HepG2 (cell line): Measurements from ENCODE around the gene SPPL3. TPM values are rescaled to one million over a fixed set of nuclear protein-coding genes. Genes with fewer than 3 reads are reported as not detected.

Experiments
- ATAC-seq: fragments of 200-7000 bp; cut with Tn5 transposase; 3 replicates; pipeline ENCODE4 v1.9.1; 2020; ENCODE audit warnings: mild to moderate bottlenecking, moderate library complexity
- BruUV-seq: library from RNA; stranded (reverse); fragments of 400-500 nt; replicated peaks from 2 replicates; lab custom pipeline; 2021; lab: Mats Ljungman, UMichigan
- CTCF ChIA-PET: fragments of 300-600 bp; formaldehyde crosslinking; extraction: SDS; loops from one replicate; lab custom pipeline; 2021; ENCODE audit warnings: low total read pairs, inconsistent platforms, low intra/inter-chr PET ratio; lab: Yijun Ruan, JAX
- POLR2A ChIA-PET: fragments of 350-600 bp; sonication (Branson Sonifier 250); formaldehyde crosslinking; loops from one replicate; lab custom pipeline; 2020; ENCODE audit warnings: antibody characterized with exemption, inconsistent platforms; lab: Yijun Ruan, JAX
- DNase-seq: peaks from one replicate; pipeline ENCODE4 v3.0.0-alpha.2; 2015; ENCODE audit warnings: low spot score
- FAIRE-seq: peaks from 3 replicates; lab custom pipeline; 2011; peaks lifted over from hg19 to GRCh38; lab: Jason Lieb, UNC
- H2AFZ ChIP-seq: one replicate; pipeline ENCODE4 v1.6.1; 2011; ENCODE audit warnings: low read length, inconsistent platforms
- H3K27ac ChIP-seq: fragments of 300-600 bp; 3 replicates; pipeline ENCODE4 v1.8.0; 2011; ENCODE audit warnings: mixed run types, mild to moderate bottlenecking, mixed read lengths, low read length, inconsistent platforms; ENCODE audit not compliant: insufficient read depth; ENCODE audit errors: extremely low read length
- H3K27me3 ChIP-seq, 2 experiments: fragments of 200-600 bp in 1 of 2; 2 replicates in 1 of 2; 3 replicates in 1 of 2; pipeline versions ENCODE4 v1.6.0 to v1.8.0; 2011; ENCODE audit warnings: low read length in 2 of 2, mild to moderate bottlenecking in 2 of 2, moderate library complexity in 2 of 2, inconsistent platforms in 1 of 2; ENCODE audit not compliant: insufficient read depth in 2 of 2, control insufficient read depth in 1 of 2
- H3K36me3 ChIP-seq, 2 experiments: fragments of 200-600 bp in 1 of 2; replicated peaks in 1 of 2; 2 replicates in 1 of 2; 3 replicates in 1 of 2; pipeline versions ENCODE4 v1.5.1 to v1.8.0; 2011; ENCODE audit warnings: low read length in 2 of 2, inconsistent platforms in 1 of 2; ENCODE audit not compliant: insufficient read depth in 2 of 2, control insufficient read depth in 1 of 2
- H3K4me1 ChIP-seq: 2 replicates; pipeline ENCODE4 v1.5.1; 2012; ENCODE audit warnings: low read length, inconsistent platforms; ENCODE audit not compliant: insufficient read depth
- H3K4me2 ChIP-seq: 2 replicates; pipeline ENCODE4 v1.6.0; 2011; ENCODE audit warnings: low read depth, low read length, inconsistent platforms
- H3K4me3 ChIP-seq, 3 experiments: fragments of 200-600 bp in 1 of 3; sonication (generic), shearing (Covaris generic) in 1 of 3; replicated peaks in 1 of 3; 2 replicates each; pipeline ENCODE4 v1.5.1; 2011 to 2016; ENCODE audit warnings: low read length in 3 of 3, inconsistent platforms in 2 of 3, low read depth in 2 of 3, mild to moderate bottlenecking in 2 of 3, control low read depth in 1 of 3, mixed read lengths in 1 of 3; ENCODE audit not compliant: insufficient read depth in 1 of 3
- H3K79me2 ChIP-seq: one replicate; pipeline ENCODE4 v1.6.1; 2011; ENCODE audit warnings: low read length, inconsistent platforms; ENCODE audit not compliant: insufficient read depth
- H3K9ac ChIP-seq: 2 replicates; pipeline ENCODE4 v1.6.0; 2011; ENCODE audit warnings: mild to moderate bottlenecking, low read depth, low read length, inconsistent platforms; ENCODE audit not compliant: insufficient read depth
- H3K9me3 ChIP-seq: 2 replicates; pipeline ENCODE4 v1.5.1; 2012; ENCODE audit warnings: mild to moderate bottlenecking, low read length
- H4K20me1 ChIP-seq: 2 replicates; pipeline ENCODE4 v1.6.0; 2011; ENCODE audit warnings: inconsistent platforms, mild to moderate bottlenecking, low read length, moderate library complexity; ENCODE audit not compliant: insufficient read depth
- E2F1 ChIP-seq: sonication (generic); formaldehyde crosslinking; IDR thresholded peaks from 2 replicates; pipeline ENCODE4 v1.5.0; 2020; ENCODE audit warnings: missing genetic modification reagents
- GPN1 ChIP-seq: sonication (generic); formaldehyde crosslinking; IDR thresholded peaks from 2 replicates; pipeline ENCODE4 v1.5.1; 2020; ENCODE audit warnings: missing genetic modification reagents, borderline replicate concordance
- KDM5B ChIP-seq: sonication (generic); formaldehyde crosslinking; IDR thresholded peaks from 2 replicates; pipeline ENCODE4 v1.4.0; 2020; ENCODE audit warnings: missing genetic modification reagents, mild to moderate bottlenecking, borderline replicate concordance
- NCOA1 ChIP-seq: sonication (generic); formaldehyde crosslinking; IDR thresholded peaks from 2 replicates; pipeline ENCODE4 v1.9.0; 2021; ENCODE audit warnings: missing genetic modification reagents
- NCOR1 ChIP-seq: fragments of 200-600 bp; sonication (generic); IDR thresholded peaks from 2 replicates; pipeline ENCODE4 v1.7.0; 2017; ENCODE audit warnings: antibody characterized with exemption, low read length, borderline replicate concordance
- SMAD9 ChIP-seq: sonication (generic); formaldehyde crosslinking; IDR thresholded peaks from 2 replicates; pipeline ENCODE4 v1.5.1; 2020; ENCODE audit warnings: mild to moderate bottlenecking, missing genetic modification reagents
- TBX2 ChIP-seq: sonication (generic); formaldehyde crosslinking; IDR thresholded peaks from 2 replicates; pipeline ENCODE4 v1.5.0; 2020; ENCODE audit warnings: missing genetic modification reagents, mild to moderate bottlenecking, borderline replicate concordance
- ZFAT ChIP-seq: sonication (generic); formaldehyde crosslinking; conservative IDR thresholded peaks from 2 replicates; pipeline ENCODE4 v1.8.1; 2023; ENCODE audit warnings: missing genetic modification reagents, inconsistent platforms
- ZGPAT ChIP-seq: IDR thresholded peaks from 2 replicates; pipeline ENCODE4 v1.6.1; 2016; ENCODE audit warnings: mild to moderate bottlenecking
- ZNF180 ChIP-seq: sonication (generic); formaldehyde crosslinking; IDR thresholded peaks from 2 replicates; pipeline ENCODE4 v1.4.0; 2020; ENCODE audit warnings: low read depth, missing genetic modification reagents, borderline replicate concordance
- ZNF3 ChIP-seq: IDR thresholded peaks from 2 replicates; pipeline ENCODE4 v1.7.0; 2017; ENCODE audit warnings: inconsistent platforms
- ZNF335 ChIP-seq: sonication (generic); formaldehyde crosslinking; IDR thresholded peaks from 2 replicates; pipeline ENCODE4 v1.4.0; 2020; ENCODE audit warnings: missing genetic modification reagents
- ZNF678 ChIP-seq: sonication (generic); formaldehyde crosslinking; IDR thresholded peaks from 2 replicates; pipeline ENCODE4 v1.4.0; 2020; ENCODE audit warnings: mild to moderate bottlenecking, missing genetic modification reagents
- ZNF709 ChIP-seq: sonication (generic); formaldehyde crosslinking; IDR thresholded peaks from 2 replicates; pipeline ENCODE4 v1.5.0; 2020; ENCODE audit warnings: mild to moderate bottlenecking, missing genetic modification reagents
- ZNF780A ChIP-seq: sonication (generic); formaldehyde crosslinking; IDR thresholded peaks from 2 replicates; pipeline ENCODE4 v1.8.0; 2022; ENCODE audit warnings: mild to moderate bottlenecking, missing genetic modification reagents, moderate library complexity
- WGBS: methylation state at CpG from one replicate; pipeline ENCODE4 v1.1.6; 2017; ENCODE audit warnings: low lambda C conversion rate; 5-methylcytosine and 5-hydroxymethylcytosine counted together
- in situ Hi-C: cut with HindIII; loops from 2 replicates; pipeline ENCODE4 v1.10.0; 2017; ENCODE audit warnings: low pct_unique_long_range_greater_than_20kb; ENCODE audit not compliant: extremely low pct_ligation_motif_present
- intact Hi-C: fragments of 100-400 bp; cut with micrococcal nuclease; formaldehyde crosslinking; loops from one replicate; pipeline ENCODE4 v1.10.0; 2022; ENCODE audit not compliant: unreplicated experiment
- polyA plus RNA-seq, 8 experiments: library from polyadenylated mRNA; depleted of rRNA in 3 of 8; stranded (reverse) in 7 of 8; unstranded in 1 of 8; fragments of >200 nt; fragmentation: Illumina TruSeq in 4 of 8; extraction: Trizol in 4 of 8; gene quantifications; 2 replicates each; pipeline versions ENCODE4 v1.2.1 to v1.2.3, GENCODE V29; 2011 to 2016; ENCODE audit warnings: low read depth in 4 of 8, missing spikeins in 1 of 8, mixed read lengths in 1 of 8; ENCODE audit not compliant: insufficient read depth in 1 of 8
- total RNA-seq, 5 experiments: library from RNA; depleted of rRNA; stranded (reverse); fragments of >200 nt; fragmentation: Illumina TruSeq; extraction: Trizol; gene quantifications; 2 replicates each; pipeline ENCODE4 v1.2.3, GENCODE V29; 2016; ENCODE audit warnings: low read depth in 1 of 5
- TF ChIP-seq, protein P1 (sequence below): IDR thresholded peaks from 2 replicates; pipeline ENCODE4 v1.6.1; 2016; ENCODE audit warnings: missing compliant biosample characterization, missing genetic modification reagents, borderline replicate concordance
- TF ChIP-seq, protein P2 (sequence below): IDR thresholded peaks from 2 replicates; pipeline ENCODE4 v1.6.1; 2016
- TF ChIP-seq, protein P3 (sequence below): sonication (generic); formaldehyde crosslinking; IDR thresholded peaks from 2 replicates; pipeline ENCODE4 v1.4.0; 2020; ENCODE audit warnings: missing genetic modification reagents

The SPPL3 gene
- total and polyA plus RNA-seq, 2 of the 13 experiments (the other 11 are each of a cell fraction or from before 2014, with no cell fraction given), result 8.9 to 9.1 TPM

DNA sequence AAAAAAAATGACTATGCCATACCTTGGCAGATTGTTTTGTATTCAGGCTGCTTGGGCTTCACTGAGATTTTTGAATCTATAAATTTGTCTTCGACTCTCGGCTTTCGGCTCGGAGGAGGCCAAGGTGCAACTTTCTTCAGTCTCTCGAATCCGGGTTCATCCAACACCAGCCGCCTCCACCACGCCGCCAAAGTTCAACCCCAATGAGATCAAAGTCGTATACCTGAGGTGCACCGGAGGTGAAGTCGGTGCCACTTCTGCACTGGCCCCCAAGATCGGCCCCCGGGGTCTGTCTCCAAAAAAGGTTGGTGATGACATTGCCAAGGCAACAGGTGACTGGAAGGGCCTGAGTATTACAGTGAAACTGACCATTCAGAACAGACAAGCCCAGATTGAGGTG is 12.4 kb upstream of the SPPL3 start (continued):
- TF ChIP-seq, protein P1, sequence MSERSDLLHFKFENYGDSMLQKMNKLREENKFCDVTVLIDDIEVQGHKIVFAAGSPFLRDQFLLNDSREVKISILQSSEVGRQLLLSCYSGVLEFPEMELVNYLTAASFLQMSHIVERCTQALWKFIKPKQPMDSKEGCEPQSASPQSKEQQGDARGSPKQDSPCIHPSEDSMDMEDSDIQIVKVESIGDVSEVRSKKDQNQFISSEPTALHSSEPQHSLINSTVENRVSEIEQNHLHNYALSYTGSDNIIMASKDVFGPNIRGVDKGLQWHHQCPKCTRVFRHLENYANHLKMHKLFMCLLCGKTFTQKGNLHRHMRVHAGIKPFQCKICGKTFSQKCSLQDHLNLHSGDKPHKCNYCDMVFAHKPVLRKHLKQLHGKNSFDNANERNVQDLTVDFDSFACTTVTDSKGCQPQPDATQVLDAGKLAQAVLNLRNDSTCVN (CRISPR knock-in tag), result no peak
- TF ChIP-seq ZFAT (CRISPR knock-in tag) (no peak), NCOA1 (CRISPR knock-in tag) (no peak), TBX2 (CRISPR knock-in tag) (no peak), NCOR1 (no peak), ZGPAT (CRISPR knock-in tag) (no peak), ZNF335 (CRISPR knock-in tag) (no peak), ZNF709 (no peak)
- TF ChIP-seq, all 625 proteins: peak for 0

GRCh38 chr12:120914794-120915193 is 10.6 kb upstream of the SPPL3 start:
- in situ Hi-C loops (no loop called here), intact Hi-C loops (no loop called here)
- DNase-seq (no peak), ATAC-seq (no peak), FAIRE-seq (no peak)
- BruUV-seq, result no TSS peak
- H3K4me3 ChIP-seq, result no peak overlapping the region
- no peaks in the 10 kb centered on the region for H3K4me1 ChIP-seq
- no peaks in the 10 kb centered on the region; the same call in 1 of the 2 replicates for H3K9me3 ChIP-seq
- no peaks in the 10 kb centered on the region for H3K79me2 ChIP-seq
- ChIA-PET POLR2A (no interaction called here), CTCF (no interaction called here)
- H3K27ac ChIP-seq, result no peak overlapping the region
- no peak overlapping the region for H3K4me2 ChIP-seq
- no peak overlapping the region for H3K9ac ChIP-seq
- H2AFZ ChIP-seq, result no peak overlapping the region
- no peaks in the 10 kb centered on the region for H4K20me1 ChIP-seq
- no peaks in the 10 kb centered on the region; a peak in 1 of 5 replicates for H3K27me3 ChIP-seq
- 37% methylated on average over 7 of the region's 7 CpGs for WGBS
- no peaks in the 10 kb centered on the region for H3K36me3 ChIP-seq
- TF ChIP-seq ZNF780A (CRISPR knock-in tag), result no peak
- TF ChIP-seq ZNF3 (CRISPR knock-in tag), result no peak
- TF ChIP-seq ZNF678 (CRISPR knock-in tag), result no peak
- TF ChIP-seq, protein P2, sequence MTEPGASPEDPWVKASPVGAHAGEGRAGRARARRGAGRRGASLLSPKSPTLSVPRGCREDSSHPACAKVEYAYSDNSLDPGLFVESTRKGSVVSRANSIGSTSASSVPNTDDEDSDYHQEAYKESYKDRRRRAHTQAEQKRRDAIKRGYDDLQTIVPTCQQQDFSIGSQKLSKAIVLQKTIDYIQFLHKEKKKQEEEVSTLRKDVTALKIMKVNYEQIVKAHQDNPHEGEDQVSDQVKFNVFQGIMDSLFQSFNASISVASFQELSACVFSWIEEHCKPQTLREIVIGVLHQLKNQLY (CRISPR knock-in tag), result no peak
- no peak for TF ChIP-seq E2F1 (CRISPR knock-in tag)
- no peak for TF ChIP-seq GPN1
- TF ChIP-seq ZNF180 (CRISPR knock-in tag), result no peak
- TF ChIP-seq SMAD9 (CRISPR knock-in tag), result no peak
- TF ChIP-seq KDM5B (CRISPR knock-in tag), result no peak
- TF ChIP-seq, protein P3, sequence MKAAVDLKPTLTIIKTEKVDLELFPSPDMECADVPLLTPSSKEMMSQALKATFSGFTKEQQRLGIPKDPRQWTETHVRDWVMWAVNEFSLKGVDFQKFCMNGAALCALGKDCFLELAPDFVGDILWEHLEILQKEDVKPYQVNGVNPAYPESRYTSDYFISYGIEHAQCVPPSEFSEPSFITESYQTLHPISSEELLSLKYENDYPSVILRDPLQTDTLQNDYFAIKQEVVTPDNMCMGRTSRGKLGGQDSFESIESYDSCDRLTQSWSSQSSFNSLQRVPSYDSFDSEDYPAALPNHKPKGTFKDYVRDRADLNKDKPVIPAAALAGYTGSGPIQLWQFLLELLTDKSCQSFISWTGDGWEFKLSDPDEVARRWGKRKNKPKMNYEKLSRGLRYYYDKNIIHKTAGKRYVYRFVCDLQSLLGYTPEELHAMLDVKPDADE, result no peak
